SJCRH30 (cell line): Measurements from ENCODE around the gene RAB11FIP3. TPM values are rescaled to one million over a fixed set of nuclear protein-coding genes. Genes with fewer than 3 reads are reported as not detected.
"Not testable (repeated sequence)": the region's sequence is repeated elsewhere in the genome, so short reads cannot be mapped to it uniquely, and the experiment has no call there.

Experiments
- DNase-seq, 2 experiments: peaks; one replicate each; pipeline ENCODE4 v3.0.0-alpha.2; 2015 to 2020
- H3K27ac ChIP-seq: fragments of 250-450 bp; sonication (Bioruptor Pico); 2 replicates; pipeline ENCODE4 v1.5.1; 2020; ENCODE audit warnings: mild to moderate bottlenecking, moderate library complexity
- H3K27me3 ChIP-seq: fragments of 250-450 bp; sonication (Bioruptor Pico); 2 replicates; pipeline ENCODE4 v1.5.1; 2020; ENCODE audit warnings: mild to moderate bottlenecking, moderate library complexity
- H3K36me3 ChIP-seq: fragments of 250-450 bp; sonication (Bioruptor Pico); 2 replicates; pipeline ENCODE4 v1.5.1; 2020; ENCODE audit warnings: mild to moderate bottlenecking, moderate library complexity
- H3K4me1 ChIP-seq: fragments of 250-450 bp; sonication (Bioruptor Pico); 2 replicates; pipeline ENCODE4 v1.5.1; 2020; ENCODE audit warnings: mild to moderate bottlenecking, moderate library complexity
- H3K4me3 ChIP-seq: fragments of 250-450 bp; sonication (Bioruptor Pico); 2 replicates; pipeline ENCODE4 v1.5.1; 2020; ENCODE audit warnings: mild to moderate bottlenecking, moderate library complexity
- H3K9me3 ChIP-seq: fragments of 250-450 bp; sonication (Bioruptor Pico); replicated peaks from 2 replicates; pipeline ENCODE4 v1.5.1; 2020; ENCODE audit warnings: mild to moderate bottlenecking, moderate library complexity
- total RNA-seq: library from RNA; depleted of rRNA; stranded (reverse); fragments of >200 nt; shearing (Covaris generic); gene quantifications from 2 replicates; pipeline ENCODE4 v1.2.3, GENCODE V29; 2014

Gene RAB11FIP3
- total RNA-seq, 1 experiment from 2014 or later, result 30.2 TPM

DNA sequence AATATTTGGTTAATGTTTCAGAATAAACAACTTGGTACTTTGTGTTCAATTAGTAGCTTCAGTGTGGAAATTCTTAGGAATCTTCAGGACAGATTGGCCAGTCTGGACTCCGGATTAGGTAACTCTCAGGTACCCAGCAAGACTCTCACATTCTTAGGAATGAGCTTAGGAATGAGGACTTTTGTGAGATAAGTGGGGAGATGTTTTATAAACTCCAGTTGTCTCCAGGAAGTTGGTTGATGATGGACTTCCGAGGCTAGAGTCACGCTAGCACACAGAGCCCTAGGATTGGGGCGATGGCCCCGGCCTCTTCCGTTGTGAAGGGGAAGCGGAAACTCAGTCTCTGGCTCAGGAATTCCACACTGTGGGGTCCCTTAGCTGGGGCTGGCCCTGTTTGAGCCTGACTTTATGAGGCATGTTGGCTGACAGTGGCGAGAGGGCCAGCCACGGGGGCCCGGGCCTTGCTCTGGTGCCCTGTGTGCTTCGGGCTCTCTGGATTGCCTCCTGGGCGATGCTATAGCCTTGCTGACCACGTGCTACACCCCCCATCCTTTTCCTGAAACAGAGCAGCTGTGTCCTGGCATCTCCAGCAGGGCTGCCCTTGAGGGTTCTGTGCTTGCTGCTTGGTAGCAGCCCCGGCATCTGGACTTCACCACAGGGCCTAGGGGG, 32.4 kb downstream of the RAB11FIP3 start:
- H3K27ac ChIP-seq, result peak overlapping the region; percentile 15; the same call in 1 of the 2 replicates
- no peaks in the 10 kb centered on the region for H3K9me3 ChIP-seq
- H3K36me3 ChIP-seq, result peaks cover 1% of the 10 kb centered on the region; the same call in 1 of the 2 replicates
- peaks cover 13% of the 10 kb centered on the region for H3K4me1 ChIP-seq
- H3K27me3 ChIP-seq, result no peaks in the 10 kb centered on the region
- DNase-seq, result peak; percentile 60 to 66
- H3K4me3 ChIP-seq, result no peak overlapping the region

DNA sequence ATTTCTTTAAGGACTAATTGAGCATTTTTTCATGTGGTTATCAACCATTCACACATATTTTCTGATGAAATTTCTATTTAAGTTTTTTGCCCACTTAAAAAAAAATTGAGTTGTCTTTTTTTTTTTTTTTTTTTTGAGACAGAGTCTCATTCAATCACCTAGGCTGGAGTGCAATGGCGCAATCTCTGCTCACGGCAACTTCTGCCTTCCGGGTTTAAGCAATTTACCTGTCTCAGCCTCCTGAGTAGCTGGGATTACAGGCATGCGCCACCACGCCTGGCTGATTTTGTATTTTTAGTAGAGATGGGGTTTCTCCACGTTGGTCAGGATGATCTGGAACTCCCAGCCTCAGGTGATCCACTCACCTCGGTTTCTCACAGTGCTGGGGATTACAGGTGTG, 34.3 kb downstream of the RAB11FIP3 start:
- peaks cover 13% of the 10 kb centered on the region for H3K4me1 ChIP-seq
- H3K27me3 ChIP-seq, result no peaks in the 10 kb centered on the region
- DNase-seq, result no peak
- no peak overlapping the region for H3K4me3 ChIP-seq
- H3K9me3 ChIP-seq, result no peaks in the 10 kb centered on the region
- peaks cover 3% of the 10 kb centered on the region; the same call in 1 of the 2 replicates for H3K36me3 ChIP-seq
- H3K27ac ChIP-seq, result no peak overlapping the region

- H3K9me3 ChIP-seq, result no peaks in the 10 kb centered on the region
- no peaks in the 10 kb centered on the region for H3K27me3 ChIP-seq
- no peak overlapping the region for H3K4me3 ChIP-seq
- H3K36me3 ChIP-seq, result peaks cover 3% of the 10 kb centered on the region; the same call in 1 of the 2 replicates
- DNase-seq, result no peak
- no peak overlapping the region for H3K27ac ChIP-seq
- peaks cover 13% of the 10 kb centered on the region for H3K4me1 ChIP-seq
These were observed 35.3 kb downstream of the RAB11FIP3 start for GRCh38 chr16:460787-461186.

DNA sequence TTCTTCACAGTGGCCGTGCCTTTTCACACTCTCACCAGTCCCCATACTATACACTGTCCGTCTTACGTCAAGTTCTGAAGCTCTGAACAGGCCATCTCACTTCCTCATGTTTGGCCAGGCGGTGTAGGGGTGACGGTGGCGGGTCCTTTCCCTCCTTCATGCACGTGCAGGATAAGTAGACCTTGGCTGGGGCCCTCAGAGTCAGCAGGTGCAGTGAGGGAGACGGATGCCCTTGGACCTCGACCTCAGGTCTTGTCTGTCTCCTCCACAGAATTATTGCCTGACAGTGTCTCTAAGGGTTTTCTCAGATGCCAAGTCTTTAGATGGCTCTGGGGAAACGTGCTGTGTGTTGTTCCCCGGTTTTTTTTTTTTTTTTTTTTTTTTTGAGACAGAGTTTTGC, 37.6 kb downstream of the RAB11FIP3 start:
- no peaks in the 10 kb centered on the region for H3K9me3 ChIP-seq
- no peaks in the 10 kb centered on the region for H3K27me3 ChIP-seq
- H3K27ac ChIP-seq, result no peak overlapping the region
- no peak overlapping the region for H3K4me3 ChIP-seq
- peaks cover under 1% of the 10 kb centered on the region for H3K4me1 ChIP-seq
- DNase-seq, result no peak
- H3K36me3 ChIP-seq, result peaks cover 3% of the 10 kb centered on the region; the same call in 1 of the 2 replicates

DNA sequence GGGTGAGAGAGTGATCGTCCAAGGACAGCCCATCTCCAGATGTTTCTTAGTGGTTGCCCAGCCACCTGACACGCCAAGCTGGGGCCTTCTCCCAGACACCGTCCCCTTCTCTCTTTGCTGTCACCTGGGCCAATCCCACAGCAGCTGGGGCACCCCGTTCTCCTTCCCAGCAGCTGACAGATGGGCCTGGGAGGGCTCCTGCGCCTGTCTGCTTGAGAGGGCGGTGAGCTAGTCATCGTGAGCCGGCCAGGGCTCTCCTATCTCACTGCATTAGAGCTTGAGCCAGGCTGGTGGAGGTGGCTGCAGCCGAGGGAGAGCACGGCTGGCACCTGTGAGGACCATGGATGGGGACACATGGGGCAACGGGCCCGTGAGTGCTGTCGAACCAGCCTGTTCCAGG, 41.2 kb downstream of the RAB11FIP3 start:
- Histone ChIP-seq H3K9me3 (no peaks in the 10 kb centered on the region), H3K36me3 (peaks cover 3% of the 10 kb centered on the region; the same call in 1 of the 2 replicates), H3K27me3 (no peaks in the 10 kb centered on the region), H3K4me3 (no peak overlapping the region), H3K27ac (no peak overlapping the region), H3K4me1 (0 out of 2 replicates have a peak, but pooled peaks cover 3% of the 10 kb centered on the region)
- DNase-seq, result no peak

DNA sequence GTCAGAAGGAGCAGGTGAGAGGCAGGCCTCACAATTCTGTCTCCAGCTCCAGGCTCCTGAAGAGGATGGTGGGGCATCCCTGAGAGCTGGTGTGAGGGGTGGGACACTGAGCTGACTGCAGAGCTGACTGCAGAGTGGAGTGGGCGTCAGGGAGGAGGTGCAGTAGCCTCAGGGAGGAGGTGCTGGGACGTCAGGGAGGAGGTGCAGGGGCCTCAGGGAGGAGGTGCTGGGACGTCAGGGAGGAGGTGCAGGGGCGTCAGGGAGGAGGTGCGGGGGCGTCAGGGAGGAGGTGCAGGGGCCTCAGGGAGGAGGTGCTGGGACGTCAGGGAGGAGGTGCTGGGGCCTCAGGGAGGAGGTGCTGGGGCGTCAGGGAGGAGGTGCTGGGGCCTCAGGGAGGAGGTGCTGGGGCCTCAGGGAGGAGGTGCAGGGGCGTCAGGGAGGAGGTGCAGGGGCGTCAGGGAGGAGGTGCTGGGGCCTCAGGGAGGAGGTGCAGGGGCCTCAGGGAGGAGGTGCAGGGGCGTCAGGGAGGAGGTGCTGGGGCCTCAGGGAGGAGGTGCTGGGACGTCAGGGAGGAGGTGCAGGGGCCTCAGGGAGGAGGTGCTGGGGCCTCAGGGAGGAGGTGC, 41.9 kb downstream of the RAB11FIP3 start:
- H3K27ac ChIP-seq, H3K9me3 ChIP-seq, H3K4me3 ChIP-seq, H3K27me3 ChIP-seq, H3K4me1 ChIP-seq, DNase-seq, H3K36me3 ChIP-seq: not testable (repeated sequence)

DNA sequence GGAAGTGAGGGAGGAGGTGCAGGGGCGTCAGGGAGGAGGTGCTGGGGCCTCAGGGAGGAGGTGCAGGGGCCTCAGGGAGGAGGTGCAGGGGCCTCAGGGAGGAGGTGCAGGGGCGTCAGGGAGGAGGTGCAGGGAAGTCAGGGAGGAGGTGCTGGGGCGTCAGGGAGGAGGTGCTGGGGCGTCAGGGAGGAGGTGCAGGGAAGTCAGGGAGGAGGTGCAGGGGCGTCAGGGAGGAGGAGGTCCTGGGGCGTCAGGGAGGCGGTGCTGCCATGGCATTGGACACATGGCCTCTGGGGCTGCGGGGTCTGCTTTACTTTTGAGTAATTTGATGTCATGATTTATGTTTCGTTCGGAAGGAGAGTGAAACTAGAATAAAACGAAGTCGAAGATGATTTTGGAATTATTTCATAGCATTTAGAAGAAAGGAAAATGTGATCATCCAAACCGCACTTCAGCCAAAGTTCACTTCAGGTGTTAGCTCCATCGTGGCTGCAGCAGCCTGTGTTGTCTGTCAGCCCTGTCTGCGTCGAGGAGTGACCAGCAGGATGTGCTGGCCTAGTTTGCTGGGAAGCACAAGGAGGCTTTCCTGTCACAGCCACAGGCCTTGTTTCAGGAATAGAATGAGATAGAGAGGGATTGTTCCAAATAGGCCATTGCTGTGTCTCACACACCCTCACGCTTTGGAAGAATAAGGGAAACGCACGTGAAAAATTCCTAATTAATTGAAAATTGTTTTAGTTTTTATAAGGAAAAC, 42.8 kb downstream of the RAB11FIP3 start:
- H3K36me3 ChIP-seq, result no peaks in the 10 kb centered on the region
- no peak for DNase-seq
- no peaks in the 10 kb centered on the region for H3K27me3 ChIP-seq
- no peaks in the 10 kb centered on the region for H3K9me3 ChIP-seq
- no peak overlapping the region for H3K27ac ChIP-seq
- H3K4me1 ChIP-seq, result peaks cover 7% of the 10 kb centered on the region; the same call in 1 of the 2 replicates
- H3K4me3 ChIP-seq, result no peak overlapping the region

DNA sequence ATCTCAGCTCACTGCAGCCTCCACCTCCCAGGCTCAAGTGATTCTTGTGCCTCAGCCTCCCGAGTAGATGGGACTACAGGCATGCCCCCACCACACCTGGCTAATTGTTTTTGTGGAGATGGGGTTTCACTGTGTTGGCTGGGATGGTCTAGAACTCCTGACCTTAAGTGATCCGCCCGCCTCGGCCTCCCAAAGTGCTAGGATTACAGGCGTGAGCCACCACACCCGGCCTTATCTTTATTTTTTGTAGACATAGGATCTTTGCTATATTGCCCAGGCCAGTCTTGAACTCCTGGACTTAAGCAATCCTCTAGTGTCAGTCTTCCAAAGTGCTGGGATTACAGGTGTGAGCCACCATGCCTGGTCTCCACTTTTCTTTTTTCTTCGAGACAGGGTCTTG, 44.0 kb downstream of the RAB11FIP3 start:
- DNase-seq, H3K4me1 ChIP-seq, H3K27me3 ChIP-seq, H3K27ac ChIP-seq, H3K4me3 ChIP-seq, H3K36me3 ChIP-seq, H3K9me3 ChIP-seq: not testable (repeated sequence)

DNA sequence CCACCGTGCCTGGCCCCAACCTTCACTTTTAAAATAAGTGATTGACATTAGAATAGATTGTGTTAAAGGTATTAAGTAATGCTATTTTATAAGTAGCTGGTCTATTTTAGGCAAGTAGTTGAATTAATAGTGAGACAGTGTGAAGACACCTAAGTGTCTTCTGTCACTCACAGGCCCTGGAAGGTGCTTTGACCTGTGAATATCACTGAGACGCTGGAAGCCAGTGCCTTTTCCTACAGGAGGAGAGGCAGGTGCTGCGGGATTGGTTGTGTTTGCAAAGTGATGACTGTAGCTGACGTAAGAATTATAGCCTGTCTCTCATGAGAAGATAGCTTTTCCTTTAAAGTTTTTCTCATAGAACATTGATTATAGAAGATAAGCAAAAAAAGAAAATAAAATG, 45.0 kb downstream of the RAB11FIP3 start:
- no peaks in the 10 kb centered on the region for H3K36me3 ChIP-seq
- peaks cover 8% of the 10 kb centered on the region; the same call in 1 of the 2 replicates for H3K4me1 ChIP-seq
- H3K27ac ChIP-seq, result no peak overlapping the region
- no peaks in the 10 kb centered on the region for H3K9me3 ChIP-seq
- H3K4me3 ChIP-seq, result no peak overlapping the region
- H3K27me3 ChIP-seq, result no peaks in the 10 kb centered on the region
- DNase-seq, result no peak

DNA sequence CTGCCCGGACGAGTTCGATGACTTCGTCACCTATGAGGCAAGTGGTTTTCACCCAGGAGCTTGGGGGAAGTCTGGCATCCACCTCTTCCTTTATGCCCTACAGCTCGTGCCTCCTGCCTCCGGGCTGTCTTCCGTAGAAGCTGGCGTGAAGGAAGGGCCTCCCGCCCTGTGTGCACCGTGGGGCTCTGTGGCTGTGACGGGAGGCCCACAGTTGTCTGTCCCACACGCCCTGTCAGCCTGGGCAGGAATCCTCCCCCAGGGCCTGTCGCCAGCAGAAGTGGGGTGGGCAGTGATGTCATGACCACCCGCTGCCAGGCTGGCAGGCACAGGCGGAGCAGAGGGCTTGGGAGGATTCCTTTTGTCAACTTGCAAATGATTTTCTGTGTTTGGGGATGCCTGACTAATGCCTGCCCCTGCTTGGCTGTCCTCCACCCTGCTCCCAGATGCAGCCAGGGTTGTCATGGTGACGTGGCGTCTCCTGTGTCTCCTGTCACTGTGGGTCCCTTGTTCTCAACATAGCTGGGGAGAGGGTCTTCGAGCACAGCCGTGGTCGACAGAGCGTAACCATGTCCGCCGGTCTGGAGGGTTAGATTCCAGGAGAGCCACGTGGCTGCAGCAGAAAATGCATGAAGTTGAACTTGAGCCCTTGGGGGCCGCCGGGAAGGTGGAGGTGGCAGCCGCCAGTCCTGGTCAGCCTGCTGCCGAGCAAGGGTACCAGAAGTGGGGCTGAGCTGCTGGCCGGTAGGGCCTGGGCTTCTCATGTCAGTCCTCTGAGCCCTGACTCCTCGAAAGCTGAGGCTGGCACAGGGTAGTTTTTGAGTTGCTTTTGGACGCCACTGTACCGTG, 46.1 kb downstream of the RAB11FIP3 start:
- H3K36me3 ChIP-seq, result no peaks in the 10 kb centered on the region
- H3K4me1 ChIP-seq, result peaks cover 8% of the 10 kb centered on the region; the same call in 1 of the 2 replicates
- H3K27me3 ChIP-seq, result no peaks in the 10 kb centered on the region
- H3K4me3 ChIP-seq, result no peak overlapping the region
- DNase-seq, result no peak
- H3K27ac ChIP-seq, result no peak overlapping the region
- no peaks in the 10 kb centered on the region for H3K9me3 ChIP-seq

GRCh38 chr16:472199-472504, 46.7 kb downstream of the RAB11FIP3 start:
- no peak overlapping the region for H3K27ac ChIP-seq
- H3K27me3 ChIP-seq, result no peaks in the 10 kb centered on the region
- H3K36me3 ChIP-seq, result no peaks in the 10 kb centered on the region
- DNase-seq, result no peak
- no peak overlapping the region for H3K4me3 ChIP-seq
- H3K4me1 ChIP-seq, result peaks cover 8% of the 10 kb centered on the region; the same call in 1 of the 2 replicates
- H3K9me3 ChIP-seq, result no peaks in the 10 kb centered on the region

DNA sequence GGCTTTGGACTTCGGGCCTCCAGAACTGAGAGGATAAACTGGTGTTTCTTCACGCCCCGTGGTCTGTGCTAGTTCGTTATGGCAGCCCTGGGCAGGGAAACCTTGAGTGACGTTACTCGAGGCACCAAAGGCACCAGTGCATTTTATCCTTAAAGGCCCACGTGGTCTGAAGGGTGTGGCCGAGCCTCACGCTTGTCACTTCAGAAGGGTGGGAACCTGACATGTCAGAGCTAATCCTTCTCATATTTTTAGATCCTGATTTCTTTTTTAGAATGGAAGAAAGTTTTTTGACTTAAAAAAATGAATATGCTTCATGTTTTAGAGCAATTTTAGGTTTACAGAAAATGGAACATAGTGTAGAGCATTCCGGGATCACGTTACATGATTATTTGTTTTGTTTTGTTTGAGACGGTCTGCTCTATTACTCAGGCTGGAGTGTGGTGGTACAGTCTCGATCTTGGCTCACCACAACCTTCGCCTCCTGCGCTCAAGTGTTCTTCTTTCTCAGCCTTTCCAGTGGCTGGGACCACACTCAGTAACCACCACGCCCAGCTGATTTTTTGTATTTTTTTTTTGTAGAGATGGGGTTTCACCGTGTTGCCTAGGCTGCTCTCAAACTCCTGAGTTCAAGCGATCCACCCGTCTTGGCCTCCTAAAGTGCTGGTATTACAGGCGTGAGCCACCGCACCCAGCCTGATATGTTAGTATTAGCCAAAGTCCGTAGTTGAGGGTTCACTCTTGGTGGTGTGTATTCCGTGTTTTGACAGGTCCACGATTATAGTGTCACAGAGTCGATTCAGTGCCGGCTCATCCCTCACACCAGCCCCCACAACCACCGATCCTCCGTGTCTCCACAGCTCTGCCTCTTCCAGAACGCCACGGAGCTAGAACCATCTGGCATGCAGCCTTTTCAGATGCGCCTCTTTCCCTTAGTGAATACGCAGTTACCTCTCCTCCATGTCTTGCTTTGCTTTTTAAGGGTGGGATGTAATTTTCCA, 47.9 kb downstream of the RAB11FIP3 start:
- DNase-seq, result no peak
- no peak overlapping the region for H3K4me3 ChIP-seq

DNA sequence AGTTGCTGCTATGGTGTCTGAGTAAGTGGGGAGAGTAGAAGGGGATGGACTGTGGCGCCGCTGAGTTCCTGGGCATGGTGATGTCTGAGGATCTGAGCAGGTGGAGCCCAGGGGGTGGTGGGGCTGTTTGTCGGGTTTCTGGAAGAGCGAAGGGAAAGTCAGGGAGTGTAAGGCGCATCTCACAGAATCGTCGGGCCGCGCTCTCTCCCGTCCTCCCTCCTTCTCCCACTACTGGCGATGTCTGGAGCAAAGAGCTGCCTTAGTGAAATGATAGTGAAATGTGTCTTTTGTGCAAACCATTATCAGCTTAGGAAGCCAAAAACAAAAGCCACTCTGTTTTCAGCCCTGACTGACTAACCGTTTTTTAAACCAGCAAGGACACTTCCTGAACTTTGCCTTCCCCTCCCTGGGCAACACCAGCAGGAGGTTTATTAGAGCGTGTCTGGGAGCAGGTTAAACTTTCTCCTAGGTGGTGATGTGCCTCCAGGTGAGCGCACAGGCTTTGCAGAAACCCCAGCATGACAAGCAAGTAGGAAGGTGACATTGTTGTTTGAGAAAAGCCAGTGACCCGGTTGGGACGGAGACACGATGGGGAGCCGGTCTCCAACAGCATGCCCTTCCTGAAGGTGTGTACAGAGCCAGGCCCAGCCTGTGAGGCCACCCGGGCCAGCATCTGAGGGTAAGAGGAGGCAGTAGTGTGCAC, 49.1 kb downstream of the RAB11FIP3 start:
- DNase-seq, result no peak
- H3K9me3 ChIP-seq, result no peaks in the 10 kb centered on the region
- H3K27ac ChIP-seq, result no peak overlapping the region
- H3K4me1 ChIP-seq, result peaks cover 8% of the 10 kb centered on the region; the same call in 1 of the 2 replicates
- H3K36me3 ChIP-seq, result no peaks in the 10 kb centered on the region
- H3K27me3 ChIP-seq, result no peaks in the 10 kb centered on the region
- H3K4me3 ChIP-seq, result no peak overlapping the region

More for the DNA sequence above, 47.9 kb downstream of the RAB11FIP3 start:
- H3K9me3 ChIP-seq, result no peaks in the 10 kb centered on the region
- H3K27me3 ChIP-seq, result no peaks in the 10 kb centered on the region
- no peaks in the 10 kb centered on the region for H3K36me3 ChIP-seq
- H3K27ac ChIP-seq, result no peak overlapping the region
- peaks cover 8% of the 10 kb centered on the region; the same call in 1 of the 2 replicates for H3K4me1 ChIP-seq
